ENCODE measurements around the gene CTSA.
"Not testable (repeated sequence)": the region's sequence is repeated elsewhere in the genome, so short reads cannot be mapped to it uniquely, and the experiment has no call there.

The CTSA gene

DNA sequence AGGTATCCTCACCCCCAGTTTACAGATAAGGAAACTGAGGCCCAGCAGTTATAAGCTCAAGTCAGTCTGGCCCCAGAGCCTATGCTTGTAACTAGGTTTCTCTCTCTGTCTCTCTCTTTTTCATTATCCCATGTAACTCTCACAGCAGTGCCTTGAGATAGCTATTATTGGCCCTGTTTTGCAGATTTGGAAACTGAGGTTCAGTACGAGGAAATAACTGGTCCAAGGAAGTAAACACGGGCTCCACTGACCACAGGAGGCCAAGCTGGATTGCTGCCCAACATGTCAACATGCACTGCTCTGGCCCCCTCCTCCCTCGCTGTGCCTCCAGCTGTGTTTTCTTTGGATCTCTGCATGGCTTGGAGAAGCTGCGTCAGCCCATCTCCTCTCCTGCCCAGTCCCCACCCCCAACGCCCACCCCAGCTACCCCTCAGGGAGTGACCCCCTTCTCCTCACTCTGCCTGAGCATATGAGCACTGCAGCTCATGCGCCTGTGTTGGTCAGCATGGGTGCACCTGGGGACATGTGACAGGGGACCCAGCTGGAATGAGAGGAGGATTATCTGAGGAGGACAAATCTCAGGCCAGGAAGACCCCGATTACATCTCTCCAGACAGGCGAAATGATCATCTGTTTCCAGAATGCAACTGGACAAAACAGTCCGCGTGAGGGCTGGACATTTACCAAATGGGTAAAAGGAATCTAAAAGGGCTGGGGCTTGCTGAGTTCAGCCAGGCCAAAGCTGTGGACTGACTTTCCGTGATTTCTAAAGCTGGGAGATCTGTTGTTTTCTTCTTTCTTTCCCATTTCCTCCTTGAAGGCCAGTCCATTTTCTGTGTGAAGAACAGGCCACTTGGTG is 28.6 kb downstream of the CTSA start:
- DNase-seq, result no peak

DNA sequence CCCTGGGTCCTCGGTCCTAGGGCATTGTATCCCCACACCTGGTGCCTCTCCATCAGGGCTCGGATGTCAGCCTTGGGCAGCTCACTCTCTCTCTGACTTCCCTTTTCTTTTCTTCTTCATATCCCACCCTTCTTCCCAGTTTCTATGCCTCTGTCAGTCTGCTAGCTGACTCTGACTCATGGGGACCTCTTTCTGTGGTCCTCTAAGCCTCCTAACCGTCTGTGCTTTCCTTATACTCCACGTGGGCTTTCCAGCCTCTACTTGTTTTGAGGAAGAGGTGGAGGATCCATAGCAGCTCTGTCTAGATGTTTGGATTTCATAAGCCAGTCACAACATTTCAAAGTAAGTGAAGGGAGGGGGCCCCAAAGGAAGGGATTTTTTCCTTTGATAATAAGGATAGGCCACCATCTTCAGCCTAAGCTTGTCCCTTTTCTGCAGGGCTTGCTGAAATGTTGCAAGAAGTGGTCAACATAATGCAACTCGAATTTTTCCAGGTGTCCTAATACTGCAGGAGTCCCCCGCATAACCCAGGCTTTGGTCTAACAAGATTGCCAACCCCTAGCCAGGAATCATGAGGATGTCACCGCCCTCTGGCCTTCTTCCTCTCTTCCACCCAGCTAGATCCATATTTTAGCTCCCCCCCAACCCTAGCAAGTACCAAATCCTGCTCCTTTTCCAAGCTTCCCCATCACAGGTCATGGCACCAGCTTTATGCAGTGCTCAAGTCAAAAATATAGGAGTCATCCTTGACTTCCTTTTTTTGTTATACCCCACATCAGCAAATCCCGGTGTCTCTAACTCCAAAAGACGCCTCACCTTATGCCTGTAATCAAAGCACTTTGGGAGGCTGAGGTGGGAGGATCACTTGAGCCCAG is 29.6 kb downstream of the CTSA start:
- DNase-seq, result no peak

GRCh38 chr20:45921337-45922189 is 30.4 kb downstream of the CTSA start:
- DNase-seq, result no peak

GRCh38 chr20:45924391-45925261 is 33.5 kb downstream of the CTSA start:
- no peak for DNase-seq

DNA sequence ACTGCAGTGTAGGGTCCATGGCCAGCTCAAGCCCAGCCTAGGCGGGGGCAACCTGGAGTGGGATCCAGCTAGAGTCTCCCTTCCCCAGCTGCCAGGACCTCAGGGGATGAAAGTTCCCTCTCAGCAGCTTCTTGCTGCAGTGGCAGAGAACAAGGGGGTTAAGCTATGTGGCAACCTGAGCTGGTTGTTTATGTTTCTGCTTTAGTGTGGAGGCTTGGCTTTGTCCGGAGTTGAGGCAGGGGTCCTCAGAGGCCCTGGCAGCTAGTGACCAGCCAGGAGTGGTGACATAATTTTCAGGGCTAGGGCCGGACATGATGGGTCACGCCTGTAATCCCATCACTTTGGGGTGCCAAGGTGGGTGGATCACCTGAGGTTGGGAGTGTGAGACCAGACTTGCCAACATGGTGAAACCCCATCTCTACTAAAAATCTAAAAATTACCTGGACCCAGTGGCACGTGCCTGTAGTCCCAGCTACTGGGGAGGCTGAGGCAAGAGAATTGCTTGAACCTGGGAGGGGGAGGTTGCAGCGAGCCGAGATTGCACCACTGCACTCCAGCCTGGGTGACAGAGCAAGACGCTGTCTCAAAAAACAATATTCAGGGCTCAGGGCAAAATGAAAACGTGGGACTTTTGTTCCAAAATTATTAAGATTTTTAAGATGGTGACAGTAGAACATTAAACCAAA is 34.8 kb downstream of the CTSA start:
- DNase-seq, result no peak

GRCh38 chr20:45926731-45927070 is 35.6 kb downstream of the CTSA start:
- DNase-seq, result no peak

- no peak for DNase-seq
Measured at GRCh38 chr20:45927071-45927878, 36.1 kb downstream of the CTSA start.

DNA sequence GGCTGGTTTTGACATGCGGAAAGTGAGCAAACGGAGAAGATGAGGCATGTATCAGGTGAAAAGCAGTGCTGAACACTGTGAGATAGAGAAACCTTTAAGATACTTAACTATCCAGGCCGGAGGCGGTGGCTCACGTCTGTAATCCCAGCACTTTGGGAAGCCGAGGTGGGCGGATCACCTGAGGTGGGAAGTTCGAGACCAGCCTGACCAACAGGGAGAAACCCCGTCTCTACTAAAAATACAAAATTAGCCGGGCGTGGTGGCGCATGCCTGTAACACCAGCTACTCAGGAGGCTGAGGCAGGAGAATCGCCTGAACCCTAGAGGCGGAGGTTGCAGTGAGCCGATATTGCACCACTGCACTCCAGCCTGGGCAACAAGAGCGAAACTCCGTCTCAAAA is 40.5 kb downstream of the CTSA start:
- not testable (repeated sequence) for DNase-seq

DNA sequence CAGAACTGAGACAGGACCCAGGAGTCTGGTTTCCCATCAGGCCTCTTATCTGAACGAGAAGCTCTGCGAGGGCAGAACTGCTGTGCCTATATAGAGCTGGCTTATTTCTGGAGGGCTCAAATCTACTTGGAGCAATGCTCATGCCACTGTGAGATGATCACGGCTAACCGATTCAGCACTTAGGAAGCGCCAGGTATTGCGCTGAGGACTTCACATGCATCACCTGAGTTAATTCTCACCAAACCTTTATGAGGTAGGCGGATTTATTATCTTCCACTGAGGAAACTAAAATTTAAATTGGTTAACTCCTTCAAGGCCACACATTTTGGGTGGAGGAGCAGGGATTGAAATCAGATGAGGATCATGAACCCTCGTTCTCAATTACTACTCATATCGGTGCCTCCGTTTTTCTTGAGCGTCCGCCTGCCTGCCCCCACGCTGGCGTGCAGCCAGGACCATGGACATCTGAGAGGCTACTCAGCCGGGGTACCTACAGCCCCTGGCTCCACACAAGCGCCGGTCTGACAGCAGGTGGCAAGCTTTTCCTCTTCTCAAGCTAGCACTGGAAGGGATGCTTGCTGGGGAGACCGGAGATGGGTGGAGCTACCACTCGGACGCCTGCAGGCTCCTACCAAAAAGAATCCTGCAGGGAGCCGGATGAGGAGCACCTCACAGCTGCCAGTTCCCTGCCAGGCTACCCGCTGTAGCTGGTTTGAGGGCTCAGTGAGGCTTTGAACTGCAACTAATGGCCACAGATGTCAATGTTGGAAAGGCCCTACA is 42.3 kb downstream of the CTSA start:
- peak; percentile 75 for DNase-seq

GRCh38 chr20:45934046-45934585 is 43.0 kb downstream of the CTSA start:
- DNase-seq, result peak; percentile 64

DNA sequence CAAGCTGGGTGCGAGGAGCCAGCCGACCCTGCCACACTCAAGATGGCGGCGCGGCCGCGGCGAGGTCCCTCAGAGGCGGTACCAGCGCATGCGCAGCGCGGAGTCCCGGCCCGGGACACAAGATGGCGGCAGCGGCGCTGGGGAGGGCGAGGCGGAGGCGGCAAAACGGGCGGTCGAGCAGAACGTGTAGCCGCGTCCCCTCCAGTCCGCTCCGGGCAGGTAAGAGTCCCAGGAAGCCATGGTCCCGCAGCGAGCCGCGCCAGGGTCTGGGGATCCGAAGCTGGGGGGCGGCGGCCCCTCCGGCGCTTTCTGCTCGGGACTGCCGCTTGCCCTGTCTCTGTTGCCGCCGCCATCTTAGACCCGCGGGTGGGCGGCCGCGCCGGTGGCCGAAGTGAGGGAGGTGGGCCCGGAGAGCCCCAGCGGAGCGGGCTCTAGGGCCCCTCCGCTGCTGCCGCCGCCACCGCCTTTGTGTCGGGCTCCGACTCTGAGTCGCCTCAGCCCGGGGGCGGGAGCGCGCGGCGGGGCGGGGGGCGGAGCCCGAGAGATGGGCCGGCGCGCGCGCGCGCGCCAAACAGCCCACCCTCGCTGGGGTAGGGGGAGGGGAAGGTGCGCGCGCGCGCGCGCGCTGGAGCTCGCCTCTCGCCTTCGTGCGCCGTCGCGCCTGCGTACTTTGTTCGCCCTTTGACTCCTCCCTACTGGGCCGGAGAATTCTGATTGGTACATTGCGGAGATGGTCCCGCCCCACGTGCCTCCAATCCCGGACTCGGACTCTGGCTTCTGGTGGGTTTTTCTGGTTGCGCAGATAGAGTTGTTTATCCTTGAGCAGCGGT is 43.7 kb downstream of the CTSA start, which contains the start of gene PCIF1:
Gene PCIF1, plus strand, starts transcription at position 98 of the 830 bp plus-strand sequence. CDS start 4,317 bp downstream, outside the sequence.
- peak; percentile 96 for DNase-seq

- no peak for DNase-seq
Measured at GRCh38 chr20:45935416-45936046, 44.4 kb downstream of the CTSA start.

- DNase-seq, result no peak
Measured at GRCh38 chr20:45937765-45938164, 46.6 kb downstream of the CTSA start.

DNA sequence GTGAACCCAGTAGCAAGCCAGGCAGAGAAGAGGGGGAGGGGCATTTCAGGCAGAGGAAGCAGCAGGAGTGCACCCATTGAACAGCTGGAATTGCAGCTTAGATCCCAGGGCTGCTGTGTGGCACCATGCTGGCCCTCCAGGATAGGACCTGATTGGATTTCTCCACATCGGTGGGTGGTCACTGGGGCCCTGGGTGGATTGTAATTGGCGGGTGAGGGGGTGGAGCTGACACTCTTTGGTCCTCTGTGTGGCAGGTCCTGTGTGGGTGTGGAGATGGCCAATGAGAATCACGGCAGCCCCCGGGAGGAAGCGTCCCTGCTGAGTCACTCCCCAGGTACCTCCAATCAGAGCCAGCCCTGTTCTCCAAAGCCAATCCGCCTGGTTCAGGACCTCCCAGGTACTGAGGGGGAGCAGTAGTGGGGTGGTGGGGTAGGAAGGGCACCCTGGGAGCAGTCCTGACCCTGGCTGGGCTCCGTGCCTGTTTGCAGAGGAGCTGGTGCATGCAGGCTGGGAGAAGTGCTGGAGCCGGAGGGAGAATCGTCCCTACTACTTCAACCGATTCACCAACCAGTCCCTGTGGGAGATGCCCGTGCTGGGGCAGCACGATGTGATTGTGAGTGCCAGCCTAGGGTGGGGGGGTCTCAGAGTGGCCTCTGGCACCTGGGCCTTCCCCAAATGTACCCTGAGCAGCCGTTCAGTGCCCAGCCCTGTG is 47.7 kb downstream of the CTSA start:
- DNase-seq, result no peak

- no peak for DNase-seq
Measured at GRCh38 chr20:45940053-45940452, 48.9 kb downstream of the CTSA start.

DNA sequence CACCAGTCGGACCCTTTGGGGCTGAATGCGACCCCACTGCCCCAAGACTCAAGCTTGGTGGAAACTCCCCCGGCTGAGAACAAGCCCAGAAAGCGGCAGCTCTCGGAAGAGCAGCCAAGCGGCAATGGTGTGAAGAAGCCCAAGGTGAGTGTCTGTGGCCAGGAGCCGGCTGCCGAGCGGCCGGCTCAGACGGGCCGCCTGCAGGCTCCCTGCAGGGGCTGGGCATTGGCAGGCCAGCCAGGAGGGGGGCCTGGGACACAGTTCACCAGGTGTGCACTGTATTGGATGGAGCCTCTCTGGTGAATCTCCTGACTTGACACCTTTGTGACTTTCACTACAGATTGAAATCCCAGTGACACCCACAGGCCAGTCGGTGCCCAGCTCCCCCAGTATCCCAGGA is 49.3 kb downstream of the CTSA start:
- DNase-seq, result no peak

- DNase-seq, result no peak
Measured at GRCh38 chr20:45943613-45944012, 52.5 kb downstream of the CTSA start.
